Panc1 (cell line): ENCODE results near the gene SLC3A2. TPM values are rescaled to one million over a fixed set of nuclear protein-coding genes. Genes with fewer than 3 reads are reported as not detected.
"Not testable (repeated sequence)": the region's sequence is repeated elsewhere in the genome, so short reads cannot be mapped to it uniquely, and the experiment has no call there.

Source experiments
- ATAC-seq: fragments of 200-7000 bp; cut with Tn5 transposase; 2 replicates; pipeline ENCODE4 v1.9.1; 2020; ENCODE audit warnings: mild to moderate bottlenecking, moderate library complexity
- BruUV-seq: library from RNA; stranded (reverse); fragments of 400-500 nt; replicated peaks from 2 replicates; lab custom pipeline; 2021; lab: Mats Ljungman, UMichigan
- CTCF ChIA-PET: fragments of 300-600 bp; sonication (Branson Sonifier 250); formaldehyde crosslinking; loops from one replicate; lab custom pipeline; 2022; ENCODE audit warnings: antibody characterized with exemption; lab: Charles Lee
- POLR2A ChIA-PET: fragments of 300-600 bp; sonication (Branson Sonifier 250); formaldehyde crosslinking; loops from one replicate; lab custom pipeline; 2022; ENCODE audit warnings: antibody characterized with exemption; lab: Charles Lee
- DNase-seq: peaks from one replicate; pipeline ENCODE4 v3.0.0-alpha.2; 2010; ENCODE audit warnings: low read depth, low spot score
- H3K27ac ChIP-seq: 2 replicates; pipeline ENCODE4 v1.5.1; 2011; ENCODE audit warnings: mild to moderate bottlenecking, low read length, inconsistent platforms
- H3K27me3 ChIP-seq: fragments of 200-500 bp; sonication (Bioruptor generic); 2 replicates; pipeline ENCODE4 v1.6.0; 2014; ENCODE audit warnings: low read length, inconsistent platforms; ENCODE audit not compliant: control insufficient read depth, insufficient read depth
- H3K36me3 ChIP-seq: fragments of 200-500 bp; sonication (Bioruptor generic); 2 replicates; pipeline ENCODE4 v1.5.1; 2014; ENCODE audit warnings: inconsistent platforms, mild to moderate bottlenecking, low read length, moderate library complexity; ENCODE audit not compliant: control insufficient read depth, insufficient read depth
- H3K4me1 ChIP-seq: 2 replicates; pipeline ENCODE4 v1.5.1; 2011; ENCODE audit warnings: inconsistent platforms, mild to moderate bottlenecking, low read length, moderate library complexity; ENCODE audit not compliant: control insufficient read depth, insufficient read depth
- H3K4me3 ChIP-seq, 2 experiments: 2 replicates each; pipeline ENCODE4 v1.5.1; 2011 to 2012; ENCODE audit warnings: low read depth in 2 of 2, low read length in 2 of 2, mild to moderate bottlenecking in 2 of 2, inconsistent platforms in 1 of 2, moderate library complexity in 1 of 2
- H3K9me3 ChIP-seq: fragments of 200-500 bp; sonication (Bioruptor generic); 2 replicates; pipeline ENCODE4 v1.5.1; 2014; ENCODE audit warnings: low read depth, mild to moderate bottlenecking, inconsistent platforms, low read length, moderate library complexity; ENCODE audit not compliant: control insufficient read depth, insufficient read depth
- CTCF ChIP-seq: fragments of 450-650 bp; IDR thresholded peaks from 2 replicates; pipeline ENCODE4 v1.5.1; 2017; ENCODE audit warnings: mild to moderate bottlenecking
- POLR2AphosphoS5 ChIP-seq: IDR thresholded peaks from 2 replicates; pipeline ENCODE4 v1.6.1; 2012; ENCODE audit warnings: mild to moderate bottlenecking, low read depth, low read length, moderate library complexity
- REST ChIP-seq, 2 experiments: IDR thresholded peaks; 2 replicates each; pipeline ENCODE4 v1.6.1; 2011 to 2012; ENCODE audit warnings: low read depth in 2 of 2, control low read depth in 1 of 2, low read length in 1 of 2, mild to moderate bottlenecking in 1 of 2, moderate library complexity in 1 of 2; ENCODE audit not compliant: insufficient read depth in 1 of 2
- SIN3A ChIP-seq: IDR thresholded peaks from 2 replicates; pipeline ENCODE4 v1.6.1; 2012; ENCODE audit warnings: low read depth, mild to moderate bottlenecking, low read length, moderate library complexity, borderline replicate concordance; ENCODE audit not compliant: insufficient read depth
- TCF7L2 ChIP-seq: IDR thresholded peaks from 2 replicates; pipeline ENCODE4 v1.6.1; 2011; ENCODE audit warnings: mild to moderate bottlenecking, low read depth, low read length, inconsistent platforms
- in situ Hi-C: cut with HindIII; loops from 2 replicates; pipeline ENCODE4 v1.10.0; 2016; ENCODE audit warnings: low sequenced_read_pairs, low pct_unique_long_range_greater_than_20kb
- intact Hi-C: fragments of 100-400 bp; cut with micrococcal nuclease; formaldehyde crosslinking; loops from one replicate; pipeline ENCODE4 v1.10.0; 2022; ENCODE audit not compliant: unreplicated experiment
- total RNA-seq: library from RNA; stranded (reverse); gene quantifications from one replicate; pipeline ENCODE4 v1.2.1, GENCODE V29; 2021; ENCODE audit not compliant: unreplicated experiment

SLC3A2 gene
- total RNA-seq, 1 experiment from 2014 or later: 184 TPM

GRCh38 chr11:62933750-62934495, 53.2 kb downstream of the SLC3A2 start:
- Histone ChIP-seq H3K4me1 (no peaks in the 10 kb centered on the region), H3K27me3 (no peaks in the 10 kb centered on the region), H3K4me3 (no peak overlapping the region), H3K9me3 (no peaks in the 10 kb centered on the region), H3K36me3 (no peaks in the 10 kb centered on the region), H3K27ac (no peak overlapping the region)
- CTCF ChIA-PET: interaction anchor here (0.7 kb wide), 1 partner anchor 30 kb away, joined by 3 read pairs; no protein-coding TSS in a partner anchor
- peak; percentile 55; the same call in 1 of the 2 replicates for ATAC-seq
- no peak for TF ChIP-seq CTCF
- TF ChIP-seq SIN3A: no peak
- no peak for TF ChIP-seq REST (IDR thresholded peaks at IDR 0.05; ENCODE audit: insufficient read depth in 1 of 2, low read depth in 2 of 2, low read length in 1 of 2)
- TF ChIP-seq TCF7L2: no peak
- no peak for TF ChIP-seq POLR2AphosphoS5
- POLR2A ChIA-PET: no interaction called here
- in situ Hi-C loops (no loop called here), intact Hi-C loops (no loop called here)
- no peak for DNase-seq
- no TSS peak for BruUV-seq

GRCh38 chr11:62934496-62934785, 53.7 kb downstream of the SLC3A2 start:
- CTCF ChIA-PET: interaction anchor here (0.7 kb wide), 1 partner anchor 30 kb away, joined by 3 read pairs; no protein-coding TSS in a partner anchor
- intact Hi-C loops (no loop called here), in situ Hi-C loops (no loop called here)
- no TSS peak for BruUV-seq
- POLR2A ChIA-PET: no interaction called here
- Histone ChIP-seq H3K4me1 (no peaks in the 10 kb centered on the region), H3K4me3 (no peak overlapping the region), H3K9me3 (no peaks in the 10 kb centered on the region), H3K27ac (no peak overlapping the region), H3K27me3 (no peaks in the 10 kb centered on the region), H3K36me3 (no peaks in the 10 kb centered on the region)
- no peak for DNase-seq
- TF ChIP-seq CTCF: no peak
- no peak for TF ChIP-seq POLR2AphosphoS5
- TF ChIP-seq TCF7L2: no peak
- TF ChIP-seq SIN3A: no peak
- TF ChIP-seq REST (IDR thresholded peaks at IDR 0.05; ENCODE audit: insufficient read depth in 1 of 2, low read depth in 2 of 2, low read length in 1 of 2): no peak
- ATAC-seq: no peak

- H3K4me3 ChIP-seq, BruUV-seq, H3K27me3 ChIP-seq, in situ Hi-C loops, POLR2A ChIA-PET, H3K9me3 ChIP-seq, CTCF ChIA-PET, ATAC-seq, DNase-seq, intact Hi-C loops, H3K27ac ChIP-seq, H3K4me1 ChIP-seq, H3K36me3 ChIP-seq: not testable (repeated sequence)
Observed at GRCh38 chr11:62937528-62937927, 56.8 kb downstream of the SLC3A2 start.
